Sigmoid colon (tissue), 7 donors: ENCODE data around the gene MSANTD3. TPM values are rescaled to one million over a fixed set of nuclear protein-coding genes. Genes with fewer than 3 reads are reported as not detected.

Experiments used
- DNase-seq: peaks from one replicate; pipeline ENCODE4 v3.0.0-alpha.2; 2019
- H3K27ac ChIP-seq, 4 donors: fragments of 200-600 bp; sonication (generic); one replicate each; pipeline ENCODE4 v1.5.1; 2016 to 2019; ENCODE audit warnings: mild to moderate bottlenecking in 1 of 4
- H3K27me3 ChIP-seq, 3 donors: fragments of 200-600 bp; sonication (generic); one replicate each; pipeline ENCODE4 v1.5.1; 2019; ENCODE audit warnings: mild to moderate bottlenecking in 1 of 3
- H3K36me3 ChIP-seq, 4 donors: fragments of 200-600 bp; sonication (generic); one replicate each; pipeline ENCODE4 v1.5.1; 2016 to 2019
- H3K4me1 ChIP-seq, 4 donors: fragments of 200-600 bp; sonication (generic); one replicate each; pipeline ENCODE4 v1.5.1; 2017 to 2019
- H3K4me3 ChIP-seq, 4 donors: fragments of 200-600 bp; sonication (generic); one replicate each; pipeline ENCODE4 v1.5.1; 2017 to 2019; ENCODE audit warnings: mild to moderate bottlenecking in 2 of 4, moderate library complexity in 1 of 4
- H3K9me3 ChIP-seq, 4 donors: fragments of 200-600 bp in 3 of 4; sonication (generic) in 3 of 4; one replicate each; pipeline versions ENCODE4 v1.5.1 to v1.6.1; 2013 to 2019
- CTCF ChIP-seq, 4 experiments: fragments of 450-650 bp in 3 of 4; fragments of 200-600 bp in 1 of 4; IDR thresholded peaks; one replicate each; pipeline ENCODE4 v1.5.1; 2016 to 2019; ENCODE audit warnings: antibody characterized with exemption in 4 of 4, mild to moderate bottlenecking in 3 of 4, moderate library complexity in 2 of 4
- EP300 ChIP-seq, 4 donors: sonication (generic); formaldehyde crosslinking; IDR thresholded peaks; one replicate each; pipeline ENCODE4 v1.6.1; 2017; ENCODE audit warnings: antibody characterized with exemption in 4 of 4
- POLR2A ChIP-seq, 2 donors: fragments of 450-650 bp; IDR thresholded peaks; one replicate each; pipeline ENCODE4 v1.6.1; 2016; ENCODE audit warnings: antibody characterized with exemption in 2 of 2, mild to moderate bottlenecking in 2 of 2, moderate library complexity in 2 of 2
- POLR2AphosphoS5 ChIP-seq, 4 donors: sonication (generic); formaldehyde crosslinking; IDR thresholded peaks; one replicate each; pipeline ENCODE4 v1.6.1; 2017; ENCODE audit warnings: antibody characterized with exemption in 4 of 4
- WGBS, 2 donors: extraction: QIAGEN DNeasy Blood & Tissue Kit; methylation state at CpG; one replicate each; pipeline ENCODE4 v1.1.7; 2013; 5-methylcytosine and 5-hydroxymethylcytosine counted together
- intact Hi-C: fragments of 100-400 bp; cut with DNase I; formaldehyde crosslinking; loops from one replicate; pipeline ENCODE4 v1.15.1; 2023
- polyA plus RNA-seq, 3 donors: library from polyadenylated mRNA; stranded (reverse); fragments of 200-250 nt; gene quantifications; one replicate each; pipeline ENCODE4 v1.2.3, GENCODE V29; 2013
- total RNA-seq, 4 donors: library from RNA; depleted of rRNA; stranded (reverse); fragments of >200 nt; gene quantifications; one replicate each; pipeline ENCODE4 v1.1.0, GENCODE V29; 2016
- donor health status: healthy with polysubstance abuse.
- donor health status: Bipolar disorder and iron deficiency.
- donor health status: healthy.

The MSANTD3 gene
- total and polyA plus RNA-seq, 7 donors = 9.2 to 41.8 (median 25.2) TPM

- Histone ChIP-seq H3K27me3 (no peaks in the 10 kb centered on the region), H3K9me3 (no peaks in the 10 kb centered on the region), H3K4me1 (peaks cover 0 to 5% (median 0%) of the 10 kb centered on the region in 4 donors), H3K27ac (no peak overlapping the region), H3K36me3 (no peaks in the 10 kb centered on the region), H3K4me3 (no peak overlapping the region)
- no peak for TF ChIP-seq EP300 (IDR thresholded peaks at IDR 0.05)
- no peak for TF ChIP-seq POLR2AphosphoS5 (IDR thresholded peaks at IDR 0.05)
- TF ChIP-seq CTCF (IDR thresholded peaks at IDR 0.05) = no peak
- TF ChIP-seq POLR2A (IDR thresholded peaks at IDR 0.05) = no peak
- DNase-seq = no peak
- 16 to 68% methylated on average over 1 of the region's 1 CpG for WGBS, 2 donors
- intact Hi-C loops = no loop called here
These were observed 39.9 kb downstream of the MSANTD3 start for GRCh38 chr9:100466829-100467221.

GRCh38 chr9:100468041-100468440 lies 41.1 kb downstream of the MSANTD3 start:
- Histone ChIP-seq H3K9me3 (no peaks in the 10 kb centered on the region), H3K36me3 (no peaks in the 10 kb centered on the region), H3K27me3 (no peaks in the 10 kb centered on the region), H3K4me1 (peaks cover 0 to 10% (median 4%) of the 10 kb centered on the region in 4 donors), H3K27ac (no peak overlapping the region), H3K4me3 (no peak overlapping the region)
- intact Hi-C loops = no loop called here
- TF ChIP-seq EP300 (IDR thresholded peaks at IDR 0.05) = no peak
- TF ChIP-seq CTCF (IDR thresholded peaks at IDR 0.05) = no peak
- TF ChIP-seq POLR2AphosphoS5 (IDR thresholded peaks at IDR 0.05) = no peak
- no peak for TF ChIP-seq POLR2A (IDR thresholded peaks at IDR 0.05)
- WGBS, 2 donors = 87 to 99% methylated on average over 6 of the region's 6 CpGs
- no peak for DNase-seq

GRCh38 chr9:100472268-100472667 lies 45.3 kb downstream of the MSANTD3 start:
- Histone ChIP-seq H3K4me3 (peak overlapping the region in 2 of 4 donors; percentile 69 to 77), H3K27ac (no peak overlapping the region), H3K27me3 (peaks cover 0 to 11% (median 8%) of the 10 kb centered on the region in 3 donors), H3K36me3 (no peaks in the 10 kb centered on the region), H3K4me1 (peaks cover 0 to 14% (median 13%) of the 10 kb centered on the region in 4 donors), H3K9me3 (no peaks in the 10 kb centered on the region)
- intact Hi-C loops = no loop called here
- 67 to 83% methylated on average over 3 of the region's 3 CpGs for WGBS, 2 donors
- DNase-seq = no peak
- no peak for TF ChIP-seq EP300 (IDR thresholded peaks at IDR 0.05)
- no peak for TF ChIP-seq POLR2A (IDR thresholded peaks at IDR 0.05)

GRCh38 chr9:100472788-100473275 lies 45.9 kb downstream of the MSANTD3 start, which contains the start of gene TMEFF1:
TMEFF1 (plus strand) TSS chr9:100473149; CDS start chr9:100473545, 396 bp downstream.
- TF ChIP-seq EP300 (IDR thresholded peaks at IDR 0.05) (no peak), POLR2A (IDR thresholded peaks at IDR 0.05) (no peak), CTCF (IDR thresholded peaks at IDR 0.05) (no peak), POLR2AphosphoS5 (IDR thresholded peaks at IDR 0.05) (no peak)
- Histone ChIP-seq H3K36me3 (no peaks in the 10 kb centered on the region), H3K9me3 (no peaks in the 10 kb centered on the region), H3K4me1 (peaks cover 0 to 14% (median 13%) of the 10 kb centered on the region in 4 donors), H3K27ac (peak within 1 kb of the TSS in 2 of 4 donors; percentile 11 to 28), H3K4me3 (peak within 1 kb of the TSS; percentile 43 to 77 (median 66)), H3K27me3 (peaks cover 0 to 11% (median 8%) of the 10 kb centered on the region in 3 donors)
- 1 to 2% methylated on average over 54 of the region's 54 CpGs for WGBS, 2 donors
- no peak for DNase-seq
- intact Hi-C loops = no loop called here

- intact Hi-C loops = no loop called here
- TF ChIP-seq CTCF (IDR thresholded peaks at IDR 0.05) = no peak
- no peak for TF ChIP-seq POLR2A (IDR thresholded peaks at IDR 0.05)
- no peak for TF ChIP-seq POLR2AphosphoS5 (IDR thresholded peaks at IDR 0.05)
- TF ChIP-seq EP300 (IDR thresholded peaks at IDR 0.05) = no peak
- WGBS, 2 donors = 1% methylated on average over 108 of the region's 108 CpGs
- no peaks in the 10 kb centered on the region for H3K36me3 ChIP-seq
- DNase-seq = no peak
- H3K27me3 ChIP-seq = peaks cover 0 to 11% (median 8%) of the 10 kb centered on the region in 3 donors
- no peaks in the 10 kb centered on the region for H3K9me3 ChIP-seq
- peak overlapping the region in 2 of 4 donors; percentile 11 to 28 for H3K27ac ChIP-seq
- H3K4me1 ChIP-seq = peaks cover 0 to 14% (median 13%) of the 10 kb centered on the region in 4 donors
- H3K4me3 ChIP-seq = peak overlapping the region; percentile 43 to 77 (median 66)
These were observed 46.5 kb downstream of the MSANTD3 start for GRCh38 chr9:100473276-100474081.
